Measurements from ENCODE around the gene PRAF2.

The PRAF2 gene, protein sequence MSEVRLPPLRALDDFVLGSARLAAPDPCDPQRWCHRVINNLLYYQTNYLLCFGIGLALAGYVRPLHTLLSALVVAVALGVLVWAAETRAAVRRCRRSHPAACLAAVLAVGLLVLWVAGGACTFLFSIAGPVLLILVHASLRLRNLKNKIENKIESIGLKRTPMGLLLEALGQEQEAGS

DNA sequence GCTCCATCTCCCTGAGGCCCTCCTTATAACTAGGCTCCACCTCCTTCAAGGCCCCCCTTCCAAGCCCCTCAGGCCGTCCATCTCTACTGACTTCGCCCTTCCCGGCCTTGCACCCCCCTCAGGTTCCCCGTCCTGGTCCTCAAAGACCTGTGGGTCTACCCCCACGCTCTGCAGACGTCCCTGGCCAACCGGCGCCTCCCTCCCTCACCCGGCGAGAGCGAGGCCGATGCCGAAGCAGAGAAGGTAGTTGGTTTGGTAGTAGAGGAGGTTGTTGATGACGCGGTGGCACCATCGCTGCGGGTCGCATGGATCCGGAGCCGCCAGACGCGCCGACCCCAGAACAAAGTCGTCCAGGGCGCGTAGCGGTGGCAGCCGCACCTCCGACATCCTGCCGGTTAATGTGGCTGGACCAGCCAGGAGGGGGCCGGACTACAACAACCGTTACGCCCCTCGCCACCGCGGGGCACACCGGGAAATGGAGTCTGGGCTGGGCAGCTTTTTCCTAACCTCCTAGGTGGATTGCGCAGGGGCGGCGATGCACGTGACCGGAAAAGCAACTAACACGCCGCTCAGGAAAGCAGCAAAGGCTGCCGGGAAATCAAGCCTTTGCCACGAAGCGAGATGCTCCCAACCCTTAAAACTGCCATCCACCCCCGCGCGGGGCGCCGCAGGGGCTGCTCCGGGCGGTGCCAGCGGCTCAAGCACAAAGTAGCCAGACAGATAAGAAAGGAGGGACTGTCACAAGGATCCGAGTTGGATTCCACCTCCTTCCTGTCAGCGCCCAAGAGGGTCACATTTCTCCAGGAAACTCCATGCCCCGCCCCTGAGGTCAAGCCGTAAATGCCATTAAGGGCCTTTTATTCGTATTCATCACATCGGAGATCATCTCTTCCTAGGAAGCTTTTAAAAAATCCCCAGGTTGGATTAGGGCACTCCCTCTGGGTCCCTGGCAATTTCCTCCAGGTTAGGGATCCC lies at the start of gene PRAF2:
TSS of gene PRAF2 (minus strand) at position 402 of the 975 bp plus-strand sequence. CDS start at position 387, 15 bp downstream.
- peak; percentile 87 for DNase-seq

DNA sequence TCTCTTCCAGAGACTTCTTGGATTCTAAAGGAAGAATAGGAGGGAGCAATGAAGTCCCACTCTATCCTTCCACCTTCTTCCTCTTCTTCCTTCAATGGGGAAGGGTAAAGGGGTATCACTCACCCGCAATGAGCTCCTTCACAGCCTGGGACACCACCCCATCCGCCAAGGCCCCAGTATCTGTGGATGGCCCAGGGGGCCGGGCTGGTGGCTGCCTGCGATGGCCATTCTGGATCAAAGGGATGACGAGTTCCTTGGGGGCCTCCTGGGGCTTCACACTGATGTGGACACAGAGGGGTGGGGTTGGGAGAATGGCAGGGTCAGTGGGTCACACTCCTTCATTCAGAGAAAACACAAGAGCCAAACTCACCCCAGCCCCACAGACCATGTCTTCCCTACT lies 48.7 kb upstream of the PRAF2 start:
- DNase-seq, result no peak

DNA sequence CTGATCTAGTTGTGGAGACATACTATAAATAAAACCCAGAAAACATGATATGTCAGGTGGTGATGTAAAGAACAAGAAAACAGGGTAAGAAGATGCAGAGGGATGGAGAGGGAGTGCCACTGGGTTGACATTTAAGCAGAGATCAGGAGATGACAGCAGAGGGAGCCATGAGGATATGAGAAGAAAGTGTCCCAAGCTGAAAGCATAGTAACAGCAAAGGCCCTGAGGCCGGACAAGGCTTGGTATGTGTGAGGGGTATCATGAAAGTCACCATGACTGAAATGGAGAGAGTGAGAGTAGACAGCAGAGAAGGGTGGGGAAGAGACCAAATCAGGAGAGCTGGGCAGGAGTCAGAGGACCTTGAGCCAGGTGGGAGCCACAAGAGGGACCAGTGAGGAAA lies 46.3 kb upstream of the PRAF2 start:
- no peak for DNase-seq

DNA sequence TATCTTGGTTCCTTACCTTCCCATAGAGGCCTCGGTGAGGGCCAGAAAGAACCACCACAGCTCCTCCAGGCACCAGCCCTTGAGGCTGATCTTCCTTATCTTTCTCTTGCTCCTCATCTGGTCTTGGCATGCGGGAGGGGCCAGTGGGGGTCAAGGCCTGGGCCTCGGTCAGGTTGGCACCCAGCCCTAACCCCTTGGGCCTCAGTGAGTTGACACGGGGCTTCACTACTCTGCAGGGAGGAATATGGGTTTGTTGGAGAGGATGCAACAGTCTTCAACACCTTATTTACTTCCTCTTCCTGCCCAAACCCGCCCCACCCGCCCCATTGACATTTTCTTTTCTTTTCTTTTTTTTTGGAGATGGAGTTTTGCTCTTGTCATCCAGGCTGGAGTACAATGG lies 43.8 kb upstream of the PRAF2 start:
- no peak for DNase-seq

DNA sequence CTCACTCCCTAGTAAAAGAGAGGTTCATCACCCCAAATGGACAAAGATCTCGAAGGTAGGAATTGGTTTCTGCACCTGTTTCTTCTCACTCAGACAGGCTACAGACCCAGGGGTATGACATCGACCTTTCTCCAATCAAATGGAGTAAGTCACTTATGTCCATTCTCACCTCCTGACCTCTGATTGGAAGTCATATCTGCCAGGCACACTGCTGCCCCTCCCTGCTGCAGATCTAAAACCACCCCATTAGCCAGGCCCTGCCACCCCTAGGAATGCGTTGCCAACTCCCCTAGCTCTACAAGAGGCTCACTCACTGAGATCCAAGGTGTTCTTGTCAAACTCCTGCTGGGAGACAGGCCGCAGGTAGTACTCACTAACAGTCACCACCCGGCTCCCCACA lies 42.9 kb upstream of the PRAF2 start:
- DNase-seq, result no peak

DNA sequence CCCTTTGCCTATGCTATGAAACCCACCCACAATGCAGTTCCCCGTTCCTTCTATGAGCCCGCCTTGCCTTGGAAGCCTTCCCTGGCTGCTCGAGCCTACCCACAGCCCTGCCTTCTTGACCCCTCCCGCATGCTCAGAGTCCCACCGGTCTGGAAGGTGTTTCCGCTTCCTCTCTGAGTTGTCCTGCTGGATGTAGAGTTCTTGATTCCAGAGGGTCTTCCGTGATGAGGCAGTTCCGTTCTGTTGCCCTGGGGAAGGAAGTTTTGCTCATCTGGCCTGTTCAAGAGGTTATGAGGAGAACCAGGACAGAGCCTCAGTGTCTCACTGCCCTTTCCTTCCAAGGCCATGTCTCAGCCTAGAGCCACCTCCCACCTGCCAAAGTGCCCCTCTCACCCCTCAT lies 42.3 kb upstream of the PRAF2 start:
- no peak for DNase-seq

DNA sequence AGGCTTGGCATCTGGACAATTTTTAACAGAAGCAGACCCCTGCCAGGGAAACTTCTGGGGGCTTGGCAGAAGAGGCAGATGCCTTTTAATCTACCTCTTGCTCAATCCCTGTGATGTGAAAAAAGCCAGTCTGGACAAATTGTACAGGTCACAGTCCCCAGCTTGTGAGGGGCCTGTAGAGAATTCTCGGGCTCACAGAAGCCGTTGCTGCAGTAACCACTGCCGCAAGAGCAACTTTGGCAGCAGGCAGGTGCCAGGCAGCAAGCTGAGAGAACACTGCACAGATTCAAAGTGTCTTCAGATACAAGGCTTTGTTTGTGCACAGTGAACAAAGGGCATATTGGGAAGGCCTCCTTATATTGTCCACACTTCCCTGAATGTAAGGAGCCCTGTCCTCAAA lies 38.0 kb upstream of the PRAF2 start:
- DNase-seq, result no peak

DNA sequence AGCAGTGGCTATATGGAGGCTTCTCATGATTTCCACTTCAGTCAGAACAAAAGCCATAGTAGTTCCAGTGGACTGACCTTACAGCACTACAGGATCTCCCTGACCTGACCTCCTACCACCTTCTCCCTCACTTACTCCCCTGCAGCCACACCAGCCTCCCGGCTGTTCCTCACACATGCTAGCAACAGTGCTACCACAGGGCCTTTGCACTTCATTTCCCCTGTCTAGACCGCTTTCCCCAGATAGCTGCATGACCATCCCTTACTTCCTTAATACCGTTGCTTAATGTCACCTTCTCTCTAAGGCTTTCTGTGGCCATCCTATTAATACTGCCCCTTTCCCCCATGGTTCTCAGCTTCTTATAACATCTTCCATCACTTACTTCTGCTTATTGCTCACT lies 36.6 kb upstream of the PRAF2 start:
- DNase-seq, result no peak

DNA sequence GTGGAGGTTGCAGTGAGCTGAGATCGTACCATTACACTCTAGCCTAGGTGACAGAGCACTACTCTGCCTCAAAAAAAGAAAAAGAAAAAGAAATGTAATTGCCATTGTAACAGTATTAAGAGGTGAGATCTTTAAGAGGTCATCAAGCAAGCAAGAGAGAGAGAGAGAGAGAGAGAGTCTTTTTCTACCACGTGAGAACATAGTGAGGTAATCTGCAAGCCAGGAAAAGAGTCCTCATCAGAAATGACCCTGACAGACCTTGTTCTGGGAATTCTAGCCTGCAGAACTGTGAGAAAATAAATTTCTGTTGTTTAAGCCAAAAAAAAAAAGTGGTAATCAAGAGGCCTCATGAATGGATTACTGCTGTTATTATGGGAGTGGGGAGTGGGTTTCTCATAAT lies 34.8 kb upstream of the PRAF2 start:
- DNase-seq, result no peak

DNA sequence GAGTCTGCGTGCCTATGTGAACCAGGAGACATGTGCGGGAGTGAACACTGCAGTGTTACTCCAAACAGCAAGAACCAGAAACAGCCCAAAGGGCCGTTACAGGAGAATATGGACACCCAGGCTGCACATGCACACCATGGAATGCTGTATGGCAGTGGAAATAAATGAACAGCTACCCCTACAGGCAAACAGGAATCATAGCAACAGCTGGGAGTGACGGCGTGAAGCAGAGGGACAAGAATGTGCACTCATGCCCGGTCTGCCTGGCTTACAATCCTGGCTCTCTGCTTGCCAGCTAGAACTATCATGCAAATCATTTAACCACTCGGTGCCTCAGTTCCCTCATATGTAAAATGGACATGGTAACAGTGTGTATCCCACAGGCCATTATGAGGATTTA lies 33.1 kb upstream of the PRAF2 start:
- DNase-seq, result no peak

DNA sequence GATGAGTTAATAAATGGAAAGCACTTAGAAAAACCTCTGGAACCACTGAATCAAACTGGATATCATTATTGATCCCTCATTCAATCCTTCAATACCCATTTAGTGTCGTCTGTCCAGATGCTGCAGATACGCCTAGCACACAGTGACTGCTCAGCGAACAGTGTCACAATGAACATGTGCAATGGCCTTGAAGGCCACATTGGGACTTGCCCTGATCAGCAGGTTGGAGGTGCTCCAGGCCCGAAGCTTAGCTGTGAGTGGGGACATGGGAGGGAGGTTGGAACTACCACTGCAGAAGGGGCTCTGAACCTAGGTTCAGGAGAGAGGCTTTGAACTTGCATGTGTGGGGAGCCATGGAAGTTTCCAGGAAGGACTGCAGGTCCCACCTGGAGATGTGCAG lies 32.5 kb upstream of the PRAF2 start:
- DNase-seq, result no peak

DNA sequence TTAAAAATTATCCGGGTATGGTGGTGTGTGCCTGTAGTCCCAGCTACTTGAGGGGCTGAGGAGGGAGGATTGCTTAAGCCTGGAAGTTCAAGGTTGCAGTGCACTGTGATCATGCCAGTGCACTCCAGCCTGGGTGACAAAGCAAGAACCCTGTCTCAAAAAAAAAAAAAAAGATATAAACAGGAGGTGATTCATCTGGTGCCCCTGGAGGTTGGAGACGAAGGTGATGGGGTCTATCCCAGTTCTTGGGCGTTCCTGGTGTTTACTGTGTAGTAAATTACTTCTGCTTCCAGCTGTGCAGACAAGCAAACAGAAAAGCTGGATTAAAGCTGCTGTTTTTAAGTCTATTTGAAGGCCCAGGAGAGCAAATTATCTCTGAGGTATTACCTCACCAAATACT lies 29.8 kb upstream of the PRAF2 start:
- no peak for DNase-seq

DNA sequence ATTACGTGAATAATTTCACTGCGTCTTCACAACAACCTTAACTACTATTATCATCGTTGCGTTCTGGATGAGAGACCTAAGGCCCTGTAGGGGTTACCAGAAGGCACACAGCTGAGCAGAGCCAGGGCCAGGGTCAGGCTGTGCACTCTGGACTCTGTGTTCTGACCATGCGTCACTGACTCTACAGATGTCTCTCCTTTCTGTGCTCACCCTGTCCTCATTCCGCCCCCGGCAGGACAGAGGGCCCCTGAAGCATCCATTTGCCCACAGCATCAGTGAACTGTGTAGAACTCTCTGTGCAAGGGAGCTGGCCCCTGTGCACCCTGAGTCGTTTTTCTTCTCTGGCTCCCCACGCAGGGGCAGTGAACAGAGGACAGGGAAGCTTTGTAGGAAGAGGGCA lies 28.4 kb upstream of the PRAF2 start:
- DNase-seq, result no peak

DNA sequence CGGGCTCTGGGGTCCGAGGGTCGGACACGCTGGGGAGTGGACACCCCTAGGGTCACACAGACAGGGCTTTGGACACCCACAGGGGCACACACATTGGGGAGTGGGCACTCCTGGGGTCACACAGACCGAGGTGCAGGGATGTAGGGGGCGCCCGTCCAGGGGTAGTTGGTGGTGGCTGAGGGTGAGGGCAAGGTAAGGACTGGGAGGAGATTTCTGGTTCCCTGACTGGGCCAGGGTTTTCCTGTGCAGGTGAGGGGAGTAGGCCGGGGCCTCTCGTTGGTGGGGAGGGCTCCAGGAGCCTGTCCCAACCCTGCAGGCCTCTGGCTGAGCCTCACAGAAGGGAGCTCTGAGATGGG lies 27.8 kb upstream of the PRAF2 start:
- no peak for DNase-seq

DNA sequence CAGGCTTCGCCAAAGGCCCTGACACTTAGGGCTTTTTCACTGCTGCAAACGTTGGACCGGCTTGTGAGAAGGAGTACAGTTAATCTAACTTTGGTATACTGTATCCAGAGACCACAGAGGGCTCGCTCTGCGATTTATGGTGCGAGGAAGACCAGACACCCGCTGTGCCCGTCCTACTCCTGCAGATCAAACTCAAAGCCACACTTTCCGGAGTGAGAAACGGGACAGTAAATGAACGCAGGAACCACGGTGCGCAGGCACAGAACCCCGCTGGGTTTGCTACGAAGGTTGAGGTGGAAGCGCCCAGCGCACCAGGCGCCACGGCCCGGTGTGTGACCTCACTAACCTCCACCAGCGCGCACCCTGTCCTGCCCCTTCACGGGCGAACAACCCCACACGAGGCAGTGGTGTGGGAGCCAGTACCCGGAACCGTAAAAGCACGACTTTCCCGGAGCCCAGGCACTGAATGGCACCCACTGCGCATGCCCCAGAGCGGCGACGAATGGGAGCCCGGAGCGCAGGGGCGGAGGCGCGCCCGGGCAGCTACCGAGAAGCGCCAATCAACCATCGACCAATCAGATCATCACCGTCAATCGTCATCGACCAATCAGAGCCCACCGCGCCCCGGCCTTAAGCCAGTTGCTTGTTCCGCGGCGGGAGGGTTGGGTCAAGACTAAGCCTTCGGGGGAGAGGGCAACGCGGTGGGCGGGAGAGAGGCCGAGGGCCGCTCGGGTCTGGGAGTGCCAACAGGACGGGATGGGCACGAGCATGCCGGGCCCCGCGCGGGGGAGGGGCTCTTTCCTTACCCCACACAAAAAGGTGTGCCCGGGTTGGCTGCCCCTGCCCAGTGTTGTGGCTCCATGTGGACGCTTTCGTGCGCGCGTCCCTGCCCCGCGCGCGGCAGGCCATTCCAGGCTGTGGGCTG lies 27.2 kb upstream of the PRAF2 start:
- DNase-seq, result peak; percentile 86

DNA sequence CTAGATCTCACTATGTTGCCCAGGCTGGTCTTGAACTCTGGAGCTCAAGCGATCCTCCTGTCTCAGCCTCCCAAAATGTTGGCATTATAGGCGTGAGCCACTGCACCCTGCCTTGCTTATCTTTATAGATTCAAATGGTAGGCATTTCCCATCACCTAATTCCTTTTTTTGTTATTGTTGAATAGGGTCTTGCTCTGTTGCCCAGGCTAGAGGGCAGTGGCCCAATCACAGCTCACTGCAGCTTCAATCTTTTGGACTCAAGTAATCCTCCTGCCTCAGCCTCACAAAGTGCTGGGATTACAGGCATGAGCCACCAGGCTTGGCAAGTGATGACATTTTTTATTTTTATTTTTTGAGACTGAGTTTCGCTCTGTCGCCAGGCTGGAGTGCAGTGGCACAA lies 22.6 kb upstream of the PRAF2 start:
- DNase-seq, result no peak

DNA sequence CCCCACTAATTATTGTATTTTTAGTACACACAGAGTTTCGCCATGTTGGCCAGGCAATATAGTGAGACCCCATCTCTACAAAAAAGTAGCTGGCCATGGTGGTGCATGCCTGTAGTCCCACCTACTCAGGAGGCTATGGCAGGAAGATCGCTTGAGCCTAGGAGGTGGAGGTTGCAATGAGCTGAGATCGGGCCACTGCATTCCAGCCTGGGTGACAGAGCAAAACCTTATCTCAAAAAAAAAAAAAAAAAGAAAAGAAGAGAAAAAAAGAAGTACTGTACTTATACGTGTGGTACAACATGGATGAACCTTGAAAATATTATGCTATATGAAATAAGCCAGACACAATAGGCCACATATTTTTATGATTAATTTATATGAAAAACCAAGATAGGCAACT lies 15.8 kb upstream of the PRAF2 start:
- no peak for DNase-seq

DNA sequence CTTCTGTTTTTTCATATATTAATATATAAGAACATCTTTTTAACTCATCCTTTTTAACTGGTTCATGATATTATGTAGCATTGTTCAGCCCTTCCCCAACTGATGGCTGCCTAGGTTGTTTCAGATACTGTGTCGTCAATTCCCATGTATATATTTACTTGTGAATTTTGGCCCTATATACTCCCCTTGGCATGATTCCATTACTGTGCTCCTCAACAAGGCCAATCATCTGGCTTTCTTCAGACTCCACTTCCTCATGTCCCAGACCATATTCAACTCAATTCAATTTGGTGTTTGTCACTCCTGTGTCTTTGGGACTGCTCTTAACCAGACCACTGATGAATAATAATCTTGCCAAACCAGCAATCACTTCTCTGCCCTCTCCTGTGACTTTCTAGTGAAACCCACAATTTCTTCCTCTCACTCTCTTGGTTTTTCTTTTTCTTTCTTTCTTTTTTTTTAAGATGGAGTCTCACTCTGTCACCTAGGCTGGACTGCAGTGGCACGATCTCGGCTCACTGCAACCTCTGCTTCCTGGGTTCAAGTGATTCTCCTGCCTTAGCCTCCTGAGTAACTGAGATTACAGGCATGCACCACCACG lies 8.6 kb upstream of the PRAF2 start:
- DNase-seq, result no peak

DNA sequence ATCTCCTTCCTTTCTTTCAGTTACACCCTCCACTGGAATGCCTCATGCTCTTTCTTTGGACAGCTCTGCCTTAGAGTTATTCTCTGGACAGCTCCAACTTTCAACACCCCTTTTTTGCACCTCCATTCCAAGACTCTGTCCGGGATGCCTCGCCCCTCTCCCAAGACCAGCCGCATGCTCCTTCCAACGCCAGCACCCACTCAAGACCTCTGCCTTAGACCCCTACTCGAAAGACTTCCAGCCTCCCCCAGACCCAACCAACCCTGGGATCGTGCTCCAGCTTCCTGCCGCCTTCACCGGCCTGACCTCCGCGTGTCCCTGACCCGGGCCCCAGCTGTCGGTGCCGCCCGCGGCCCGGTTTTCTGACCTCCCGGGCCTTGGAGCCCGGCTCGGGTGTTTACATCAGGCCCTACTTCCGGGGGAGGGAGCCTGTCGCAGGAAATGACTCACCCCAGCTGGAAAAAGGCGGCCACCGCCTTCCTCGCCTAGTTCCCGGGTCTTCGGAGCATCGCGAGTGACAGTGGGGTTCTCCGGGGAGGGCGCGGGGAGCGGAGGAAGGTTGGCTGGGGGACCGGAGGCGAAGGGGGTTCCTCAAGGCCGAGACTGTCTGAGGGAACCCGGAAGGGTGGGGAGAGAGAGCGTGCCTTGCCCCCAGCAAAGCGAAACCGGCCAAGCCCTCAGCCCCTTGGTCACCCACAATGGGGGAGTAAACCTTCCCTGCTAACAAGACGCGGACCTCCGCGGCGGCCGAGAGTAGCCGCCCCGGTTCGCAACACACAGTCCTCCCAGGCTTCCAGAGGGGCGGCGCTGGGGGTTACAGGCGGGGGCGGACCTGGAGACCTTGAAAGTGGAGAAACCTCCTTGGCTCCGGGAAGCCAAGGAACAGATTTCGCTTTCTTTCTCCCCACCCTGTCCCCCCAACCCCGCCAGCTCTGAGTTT lies 6.0 kb upstream of the PRAF2 start, which contains the start of gene WDR45:
TSS of gene WDR45 (minus strand) at position 399 of the 940 bp plus-strand sequence. CDS start 1,792 bp downstream, outside the sequence.
- DNase-seq, result peak; percentile 65

DNA sequence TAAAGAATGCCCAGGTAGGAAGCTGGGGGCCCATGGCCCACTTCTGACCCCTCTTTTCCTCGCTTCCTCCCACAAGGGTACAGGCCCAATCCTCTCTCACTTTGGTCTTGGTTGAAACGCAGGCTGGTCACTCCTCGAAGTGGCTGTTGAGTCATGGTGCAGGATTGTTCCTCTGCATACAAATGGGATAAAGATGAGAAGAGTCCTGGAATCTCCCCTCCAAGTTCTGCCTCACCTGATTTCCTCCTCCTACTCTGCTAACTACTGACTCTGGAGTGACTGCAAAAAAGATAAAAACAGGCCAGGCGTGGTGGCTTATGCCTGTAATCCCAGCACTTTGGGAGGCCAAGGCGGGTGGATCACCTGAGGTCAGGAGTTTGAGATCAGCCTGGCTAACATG lies 4.1 kb upstream of the PRAF2 start:
- DNase-seq, result no peak

DNA sequence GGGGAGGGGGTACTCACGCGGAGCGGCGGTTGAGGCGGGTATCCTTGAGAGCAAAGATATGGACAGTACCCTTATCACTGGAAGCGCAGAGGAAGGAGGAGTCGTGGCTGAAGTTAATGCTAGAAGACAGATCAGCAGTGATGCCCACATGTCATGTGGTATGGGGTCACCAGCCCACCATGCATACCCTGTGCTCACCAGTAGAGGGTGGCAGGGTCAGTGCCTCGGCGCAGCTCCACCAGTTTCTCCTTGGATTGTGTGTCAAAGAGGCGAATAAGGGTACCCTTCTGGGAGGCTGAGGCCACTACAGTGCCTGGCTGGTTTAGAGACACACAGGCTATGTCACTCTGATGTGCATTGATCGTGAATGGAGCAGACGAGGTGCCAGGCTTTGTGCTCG lies 1.5 kb upstream of the PRAF2 start:
- no peak for DNase-seq

DNA sequence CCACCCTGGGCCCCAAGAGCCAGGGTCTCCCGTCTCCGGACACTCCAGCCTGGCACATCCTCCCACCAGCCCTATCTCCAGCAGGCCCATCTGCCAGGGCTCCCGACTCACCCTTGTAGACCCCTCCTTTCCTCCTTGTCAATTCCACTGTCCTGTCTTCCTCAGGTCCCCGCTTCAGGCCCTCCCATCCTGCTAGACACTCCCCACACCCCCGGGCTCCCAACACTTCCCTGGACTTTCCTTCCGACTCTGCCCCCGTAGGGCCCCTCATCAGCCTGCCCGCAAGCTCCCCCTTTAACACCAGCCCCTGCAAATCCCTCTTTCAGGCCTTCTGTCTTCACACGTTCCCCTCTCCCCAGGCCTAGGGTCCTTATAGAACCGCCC lies 1.1 kb downstream of the PRAF2 start:
- DNase-seq, result no peak
